Fibroblast of lung (primary cell): ENCODE data around the gene LRP8.

Source experiments
- CTCF ChIP-seq, 2 donors: IDR thresholded peaks in 1 of 2; conservative IDR thresholded peaks in 1 of 2; 1 replicate in 1 of 2; 2 replicates in 1 of 2; pipeline ENCODE4 v1.5.1; 2011 to 2012; ENCODE audit warnings: low read length in 2 of 2, control low read depth in 1 of 2, inconsistent platforms in 1 of 2, low read depth in 1 of 2, mild to moderate bottlenecking in 1 of 2
- EZH2 ChIP-seq: IDR thresholded peaks from 2 replicates; pipeline ENCODE4 v1.5.1; 2012; ENCODE audit warnings: low read length, control low read depth, mild to moderate bottlenecking; ENCODE audit errors: missing control alignments

DNA sequence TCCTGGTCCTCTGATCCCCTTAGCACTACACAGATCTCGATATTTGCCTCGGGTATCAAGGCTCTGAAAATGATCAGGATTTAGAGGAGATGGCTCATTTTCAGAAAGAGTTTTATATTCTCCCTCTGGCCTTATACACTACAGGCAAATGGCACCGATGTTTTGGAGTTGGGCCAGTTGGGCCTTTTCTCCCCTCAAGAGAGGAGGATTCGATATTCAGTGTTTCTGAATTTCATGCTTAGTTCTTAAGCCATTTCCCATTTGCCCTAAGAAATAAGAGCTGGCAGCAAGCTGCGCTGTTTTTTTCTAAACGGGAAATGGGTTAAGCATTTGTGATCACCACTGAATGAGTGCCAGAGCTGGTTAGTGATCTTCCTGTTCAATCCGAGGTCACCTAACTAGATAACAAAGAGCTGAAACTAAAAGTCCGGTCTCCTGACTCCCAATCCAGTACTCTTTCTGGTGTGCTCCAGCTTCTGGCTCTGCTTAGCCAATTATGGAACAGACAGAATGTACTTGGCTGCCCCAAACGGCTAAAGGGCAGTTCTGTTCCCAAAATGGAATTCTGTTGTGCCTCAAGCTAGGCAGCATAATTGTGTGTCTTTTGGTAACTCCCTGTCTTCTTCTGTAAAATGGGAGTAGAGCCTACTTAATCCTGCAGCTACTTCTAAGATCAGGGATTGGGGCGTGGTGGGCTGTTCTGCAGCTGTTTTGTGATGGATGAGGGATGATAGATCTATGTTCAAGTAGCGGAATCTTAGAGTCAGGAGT, 132.4 kb downstream of the LRP8 start:
- TF ChIP-seq CTCF (conservative IDR thresholded peaks at IDR 0.05 in 1 of 2, IDR thresholded peaks at IDR 0.05 in 1 of 2; ENCODE audit: low read depth in 1 of 2, low read length in 2 of 2) (no peak), EZH2 (no peak)
